ENCODE measurements around the gene KPNA6. TPM values are rescaled to one million over a fixed set of nuclear protein-coding genes. Genes with fewer than 3 reads are reported as not detected.

KPNA6 gene
- total RNA-seq, 4 donors from 2014 or later = 26.9 to 69.9 (median 38.5) TPM

- Histone ChIP-seq H3K4me1 (peaks cover 0 to 14% of the 10 kb centered on the region in 2 donors), H3K9me3 (no peaks in the 10 kb centered on the region), H3K27me3 (no peaks in the 10 kb centered on the region), H3K27ac (peak overlapping the region; percentile 81 to 90), H3K36me3 (no peaks in the 10 kb centered on the region), H3K4me3 (no peak overlapping the region)
- TF ChIP-seq POLR2A (IDR thresholded peaks at IDR 0.05) = no peak
- TF ChIP-seq CTCF (IDR thresholded peaks at IDR 0.05) = no peak
- DNase-seq = no peak
- intact Hi-C loops (cut with DNase I; ENCODE audit: low total_unique reads) = no loop called here
These were observed 91.3 kb downstream of the KPNA6 start for GRCh38 chr1:32199043-32199716.

GRCh38 chr1:32199717-32200072, 91.8 kb downstream of the KPNA6 start:
- Histone ChIP-seq H3K27me3 (no peaks in the 10 kb centered on the region), H3K36me3 (no peaks in the 10 kb centered on the region), H3K27ac (peak overlapping the region; percentile 81 to 90), H3K4me3 (peak overlapping the region in 1 of 2 donors; percentile 73), H3K9me3 (no peaks in the 10 kb centered on the region), H3K4me1 (peaks cover 0 to 14% of the 10 kb centered on the region in 2 donors)
- TF ChIP-seq CTCF (IDR thresholded peaks at IDR 0.05) = no peak
- TF ChIP-seq POLR2A (IDR thresholded peaks at IDR 0.05) = no peak
- peak; percentile 45 to 51 for DNase-seq
- intact Hi-C loops (cut with DNase I; ENCODE audit: low total_unique reads) = no loop called here

- DNase-seq = peak; percentile 74 to 77
- peak within 1 kb of the TSS; percentile 51 to 73 for H3K4me3 ChIP-seq
- intact Hi-C loops (cut with DNase I; ENCODE audit: low total_unique reads) = no loop called here
- no peaks in the 10 kb centered on the region for H3K27me3 ChIP-seq
- H3K36me3 ChIP-seq = no peaks in the 10 kb centered on the region
- peaks cover 0 to 19% of the 10 kb centered on the region in 2 donors for H3K4me1 ChIP-seq
- H3K9me3 ChIP-seq = no peaks in the 10 kb centered on the region
- TF ChIP-seq CTCF (IDR thresholded peaks at IDR 0.05) (no peak), POLR2A (IDR thresholded peaks at IDR 0.05) (peak in 1 of 2 donors; percentile 25)
- H3K27ac ChIP-seq = peak within 1 kb of the TSS; percentile 81 to 90
These were observed 92.6 kb downstream of the KPNA6 start, which contains the start of gene CCDC28B for GRCh38 chr1:32200226-32201010. CCDC28B (plus strand) TSS chr1:32200595; CDS start chr1:32201936, 1,341 bp downstream.

GRCh38 chr1:32201011-32201855, 93.4 kb downstream of the KPNA6 start:
- Histone ChIP-seq H3K9me3 (no peaks in the 10 kb centered on the region), H3K4me1 (peaks cover 0 to 19% of the 10 kb centered on the region in 2 donors), H3K36me3 (no peaks in the 10 kb centered on the region), H3K27ac (peak overlapping the region; percentile 81 to 90), H3K4me3 (peak overlapping the region; percentile 51 to 73), H3K27me3 (no peaks in the 10 kb centered on the region)
- TF ChIP-seq CTCF (IDR thresholded peaks at IDR 0.05) (peak in 1 of 4 experiments; percentile 22), POLR2A (IDR thresholded peaks at IDR 0.05) (no peak)
- intact Hi-C loops (cut with DNase I; ENCODE audit: low total_unique reads) = no loop called here
- DNase-seq = peak; percentile 66 to 68

All from uterus (tissue), 4 donors.